DMS153 treated with DMSO at 0.1 percent for 48 hours (cell line): ENCODE data around the gene TUBGCP3.

Source experiments
- DNase-seq: peaks from one replicate; lab custom pipeline; 2025; ENCODE audit not compliant: unreplicated experiment; lab: John Stamatoyannopoulos, UW

The TUBGCP3 gene

GRCh38 chr13:112444416-112445399 lies 143.2 kb downstream of the TUBGCP3 start:
- DNase-seq: no peak

- peak; percentile 47 for DNase-seq
Observed at GRCh38 chr13:112443995-112444311, 144.0 kb downstream of the TUBGCP3 start.

- peak; percentile 43 for DNase-seq
Observed at GRCh38 chr13:112443191-112443994, 144.6 kb downstream of the TUBGCP3 start.

GRCh38 chr13:112442483-112443090 lies 145.4 kb downstream of the TUBGCP3 start:
- DNase-seq: peak; percentile 7

- no peak for DNase-seq
Observed at GRCh38 chr13:112441779-112442310, 146.1 kb downstream of the TUBGCP3 start.

GRCh38 chr13:112441226-112441625 lies 146.7 kb downstream of the TUBGCP3 start:
- DNase-seq: no peak

GRCh38 chr13:112438515-112438914 lies 149.4 kb downstream of the TUBGCP3 start:
- DNase-seq: no peak

GRCh38 chr13:112438094-112438493 lies 149.9 kb downstream of the TUBGCP3 start:
- DNase-seq: no peak

GRCh38 chr13:112435973-112436372 lies 152.0 kb downstream of the TUBGCP3 start:
- DNase-seq: no peak
